GM11168 (cell line): ENCODE measurements around the gene PGBD4.
"Not testable (repeated sequence)": the region's sequence is repeated elsewhere in the genome, so short reads cannot be mapped to it uniquely, and the experiment has no call there.

Experiments
- in situ Hi-C: fragments of 300-500 bp; cut with MboI; formaldehyde crosslinking; loops from one replicate; pipeline ENCODE4 v1.12.0; 2022; ENCODE audit warnings: low sequenced_read_pairs; ENCODE audit not compliant: unreplicated experiment

Gene PGBD4

GRCh38 chr15:34109797-34110663 lies 8.1 kb downstream of the PGBD4 start:
- in situ Hi-C loops: loop anchor here (5.0 kb wide), 1 partner anchor 107 kb away; no protein-coding TSS in a partner anchor

DNA sequence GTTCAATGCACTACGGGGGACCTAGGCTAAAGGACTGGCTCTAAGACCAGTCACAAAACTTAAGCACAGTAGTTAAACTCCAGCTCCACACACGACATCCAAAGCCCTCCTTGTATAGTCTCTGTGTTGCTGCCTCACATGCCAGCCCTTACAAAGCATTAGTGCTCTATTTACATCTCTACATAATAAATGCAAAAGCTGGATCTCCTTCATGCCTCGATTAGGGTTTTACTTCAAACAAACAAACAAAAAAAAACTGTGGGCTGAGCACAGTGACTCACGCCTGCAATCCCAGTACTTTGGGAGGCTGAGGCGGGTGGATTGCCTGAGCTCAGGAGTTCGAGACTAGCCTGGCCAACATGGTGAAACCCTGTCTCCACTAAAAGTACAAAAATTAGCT lies 9.6 kb downstream of the PGBD4 start:
- in situ Hi-C loops: loop anchor here (5.0 kb wide), 1 partner anchor 106 kb away; no protein-coding TSS in a partner anchor

- in situ Hi-C loops: loop anchor here (5.0 kb wide), 1 partner anchor 103 kb away; no protein-coding TSS in a partner anchor
Measured at GRCh38 chr15:34114215-34114614, 12.3 kb downstream of the PGBD4 start.

- in situ Hi-C loops: loop anchor here (5.0 kb wide), 1 partner anchor 103 kb away; no protein-coding TSS in a partner anchor
Measured at GRCh38 chr15:34114739-34115138, 12.9 kb downstream of the PGBD4 start.

DNA sequence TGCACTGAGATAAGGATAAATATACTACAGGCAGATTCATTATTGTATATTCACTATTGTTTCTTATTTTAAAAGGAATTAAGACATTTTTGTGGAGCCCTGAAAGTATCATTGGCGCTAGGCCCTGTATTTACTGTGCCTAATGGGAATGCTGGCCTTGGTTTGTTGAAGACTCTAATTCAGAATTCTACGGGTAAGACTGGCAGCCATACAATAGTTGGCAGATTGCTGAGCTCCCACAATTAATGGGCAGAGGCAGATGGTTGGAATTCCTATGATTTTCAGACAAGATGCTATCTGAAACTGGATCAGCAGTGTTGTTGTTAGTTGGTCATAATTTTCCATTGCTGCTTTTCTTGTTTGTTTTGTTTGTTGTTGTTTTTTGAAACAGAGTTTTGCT lies 14.7 kb downstream of the PGBD4 start:
- in situ Hi-C loops: no loop called here

- in situ Hi-C loops: no loop called here
Measured at GRCh38 chr15:34119291-34119690, 17.4 kb downstream of the PGBD4 start.

- in situ Hi-C loops: not testable (repeated sequence)
Measured at GRCh38 chr15:34120420-34120819, 18.5 kb downstream of the PGBD4 start.

- in situ Hi-C loops: not testable (repeated sequence)
Measured at GRCh38 chr15:34121786-34122185, 19.9 kb downstream of the PGBD4 start.

- in situ Hi-C loops: no loop called here
Measured at GRCh38 chr15:34122771-34123183, 20.9 kb downstream of the PGBD4 start.

DNA sequence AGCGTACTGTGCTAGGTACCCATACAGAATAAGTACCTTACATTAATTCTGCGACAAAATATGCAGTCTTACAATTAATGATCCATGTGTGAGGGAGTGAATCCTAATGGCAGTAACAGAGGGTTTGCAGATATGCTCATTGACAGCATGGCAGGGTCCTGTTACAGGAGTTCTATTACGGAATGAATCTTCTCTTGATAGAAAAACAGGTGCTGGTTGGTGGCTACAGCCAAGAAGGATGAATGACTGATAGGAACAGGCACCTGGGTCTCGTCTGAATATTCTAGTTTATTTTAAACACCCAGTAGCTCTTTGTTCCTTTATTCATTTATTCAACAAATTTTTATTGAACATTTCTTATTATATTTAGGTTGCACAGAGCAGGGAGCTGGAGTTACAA lies 22.8 kb downstream of the PGBD4 start:
- in situ Hi-C loops: no loop called here

DNA sequence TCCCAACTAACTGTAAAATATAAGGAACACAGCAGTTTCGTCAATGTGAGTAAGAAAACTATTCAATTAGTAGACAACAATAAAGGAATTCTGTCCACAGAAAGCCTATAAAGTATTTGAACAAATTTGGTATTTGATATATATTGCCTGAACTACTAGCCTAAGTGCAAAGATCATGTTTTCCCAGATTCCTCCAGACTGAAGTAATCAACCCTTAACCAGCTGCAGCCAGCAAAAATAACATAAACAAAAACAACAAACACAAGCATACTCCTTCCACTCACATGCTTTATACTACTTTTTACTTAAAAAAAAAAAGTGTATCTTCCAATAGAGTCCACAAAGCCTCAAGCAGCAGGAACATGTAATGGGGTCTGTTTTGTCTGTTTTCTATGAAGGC lies 24.1 kb downstream of the PGBD4 start:
- in situ Hi-C loops: no loop called here

GRCh38 chr15:34126522-34126921 lies 24.6 kb downstream of the PGBD4 start:
- in situ Hi-C loops: no loop called here

DNA sequence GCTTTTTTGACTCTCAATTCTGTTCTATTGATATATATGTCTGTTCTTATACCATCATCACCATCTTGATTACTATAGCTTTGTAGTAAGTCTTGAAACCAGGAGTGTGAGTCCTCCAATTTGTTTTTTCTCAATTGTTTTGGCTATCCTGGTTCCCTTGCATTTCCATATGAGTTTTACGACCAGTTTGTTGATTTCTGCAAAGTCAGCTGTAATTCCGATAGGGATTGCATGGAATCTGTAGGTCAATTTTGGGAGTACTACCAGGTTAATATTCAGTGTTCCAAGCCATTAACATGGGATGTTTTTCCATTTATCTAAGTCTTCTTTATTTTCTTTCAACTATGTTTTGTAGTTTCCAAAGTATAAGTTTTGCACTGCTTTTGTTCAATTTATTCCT lies 27.0 kb downstream of the PGBD4 start:
- in situ Hi-C loops: no loop called here

GRCh38 chr15:34132881-34133280 lies 31.0 kb downstream of the PGBD4 start:
- in situ Hi-C loops: no loop called here

DNA sequence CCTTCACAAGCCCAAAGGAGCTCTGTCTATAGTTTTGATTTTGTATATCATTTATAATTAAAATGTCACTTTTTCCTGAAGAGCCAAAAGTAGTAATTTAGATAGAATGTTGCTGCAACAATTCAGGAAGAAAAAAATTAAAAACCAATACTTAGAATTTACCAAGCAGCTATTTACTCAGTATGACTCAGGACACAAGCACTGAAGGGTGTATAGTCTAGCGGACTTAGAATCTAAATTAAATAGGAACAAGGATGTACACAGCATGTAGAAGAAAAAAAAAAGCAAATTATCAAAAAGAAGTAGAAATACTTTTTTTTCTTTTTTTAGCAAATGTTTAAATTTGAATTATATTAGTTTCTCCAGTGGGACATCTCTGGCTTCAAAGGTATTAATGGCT lies 31.6 kb downstream of the PGBD4 start:
- in situ Hi-C loops: no loop called here

DNA sequence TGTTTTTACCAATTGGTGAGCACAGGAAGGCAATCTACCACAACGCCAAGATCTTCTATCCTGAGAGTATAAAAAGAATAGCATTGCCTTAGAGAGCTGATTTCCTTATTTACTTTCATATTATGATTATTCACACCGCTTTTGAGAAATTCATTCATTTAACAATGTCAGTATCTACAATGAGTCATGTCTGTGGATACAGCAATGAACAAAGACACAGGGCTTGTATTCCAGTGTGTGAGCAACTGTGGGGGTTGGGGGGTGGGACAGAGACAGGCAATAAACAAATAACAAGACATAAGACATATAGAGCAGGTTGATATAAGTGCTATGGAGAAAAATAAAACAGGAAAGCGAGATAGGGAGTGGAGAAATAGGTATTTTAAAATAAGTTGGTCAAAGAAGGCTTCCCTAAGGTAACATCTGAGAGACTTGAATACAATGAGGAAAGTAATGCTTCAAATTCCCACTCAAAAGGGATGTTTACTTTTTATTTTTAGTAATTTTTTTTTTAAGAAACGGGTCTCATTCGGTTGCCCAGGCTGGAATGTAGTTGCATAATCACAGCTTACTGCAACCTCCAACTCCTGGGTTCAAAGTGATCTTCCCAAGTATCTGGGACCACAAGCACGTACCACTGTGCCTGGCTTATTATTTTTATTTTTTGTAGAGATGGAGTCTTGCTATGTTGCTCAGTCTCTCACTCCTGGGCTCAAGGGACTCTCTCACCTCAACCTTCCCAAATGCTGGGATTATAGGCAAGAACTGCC lies 45.7 kb downstream of the PGBD4 start:
- in situ Hi-C loops: no loop called here

DNA sequence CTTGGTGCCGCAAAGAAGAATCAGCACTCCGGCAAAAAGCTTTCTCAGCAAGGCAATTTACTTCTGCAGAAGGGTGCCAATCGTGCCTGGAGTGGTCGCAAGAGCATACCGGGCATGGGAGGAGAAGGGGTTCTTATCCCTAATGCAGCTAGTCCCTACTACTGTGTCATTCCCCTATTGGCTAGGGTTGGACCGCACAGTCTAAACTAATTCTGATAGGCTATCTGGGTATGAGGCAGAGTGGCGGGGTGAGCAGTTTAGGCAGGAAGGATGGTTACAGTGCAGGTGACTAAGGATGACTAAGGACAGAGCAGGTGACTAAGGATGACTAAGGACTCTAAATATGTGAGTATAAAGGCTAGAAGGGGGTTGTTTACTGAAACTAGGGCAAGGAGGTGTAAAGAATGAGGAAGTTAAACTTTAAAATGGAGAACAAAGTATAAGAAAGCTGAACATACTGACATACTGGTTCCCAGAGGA lies 52.9 kb downstream of the PGBD4 start:
- in situ Hi-C loops: no loop called here

DNA sequence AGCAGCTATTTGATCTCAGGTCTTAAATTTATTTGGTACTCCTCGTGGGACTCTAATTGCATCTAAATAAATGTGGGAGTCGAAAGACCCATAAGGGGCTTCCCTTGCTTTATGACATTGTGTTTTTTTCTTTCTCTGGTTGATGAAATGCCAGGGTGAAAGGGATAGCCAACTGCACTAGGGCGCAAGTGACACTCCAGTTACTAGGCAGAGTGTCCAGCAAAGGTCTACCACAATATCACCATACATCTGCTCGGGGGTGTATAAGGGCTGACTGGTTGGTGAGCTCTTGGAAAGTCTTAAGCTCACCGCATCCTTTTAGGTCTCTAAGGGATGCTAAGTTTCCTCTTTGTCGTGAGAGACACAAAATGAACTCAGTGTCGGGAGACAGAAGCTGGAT lies 54.0 kb downstream of the PGBD4 start:
- in situ Hi-C loops: no loop called here
